H1 (cell line): ENCODE data around the gene FTL. TPM values are rescaled to one million over a fixed set of nuclear protein-coding genes. Genes with fewer than 3 reads are reported as not detected.

ENCODE experiments used
- CTCF ChIA-PET: fragments of 300-600 bp; sonication (Branson Sonifier 250); formaldehyde crosslinking; loops from one replicate; lab custom pipeline; 2021; ENCODE audit not compliant: partially characterized antibody; lab: Charles Lee
- POLR2A ChIA-PET: fragments of 300-600 bp; sonication (Branson Sonifier 250); formaldehyde crosslinking; loops from one replicate; lab custom pipeline; 2021; ENCODE audit warnings: inconsistent platforms; ENCODE audit not compliant: partially characterized antibody; lab: Charles Lee
- DNase-seq, 2 experiments: peaks; one replicate each; pipeline versions ENCODE4 v3.0.0 to v3.0.0-alpha.2; 2010 to 2022; ENCODE audit warnings: low spot score in 2 of 2, low read depth in 1 of 2, mixed read lengths in 1 of 2
- FAIRE-seq: peaks from 2 replicates; lab custom pipeline; 2011; peaks lifted over from hg19 to GRCh38; lab: Jason Lieb, UNC
- H2AFZ ChIP-seq: 2 replicates; pipeline ENCODE4 v1.8.1; 2012; ENCODE audit warnings: low read length, inconsistent platforms
- H2AK5ac ChIP-seq: 2 replicates; pipeline ENCODE4 v1.6.1; 2013; ENCODE audit warnings: low read depth, low read length
- H2BK120ac ChIP-seq: replicated peaks from 2 replicates; pipeline ENCODE3; 2013; ENCODE audit warnings: low read depth, low read length, inconsistent platforms
- H2BK12ac ChIP-seq: 2 replicates; pipeline ENCODE4 v1.6.1; 2013; ENCODE audit warnings: low read depth, low read length
- H2BK15ac ChIP-seq: 2 replicates; pipeline ENCODE4 v1.6.1; 2013; ENCODE audit warnings: low read length
- H2BK20ac ChIP-seq: 2 replicates; pipeline ENCODE4 v1.6.1; 2013; ENCODE audit warnings: low read length
- H2BK5ac ChIP-seq: 2 replicates; pipeline ENCODE4 v1.6.1; 2013; ENCODE audit warnings: low read depth, low read length
- H3K14ac ChIP-seq: 2 replicates; pipeline ENCODE4 v1.6.1; 2013; ENCODE audit warnings: inconsistent platforms; ENCODE audit not compliant: insufficient read length
- H3K18ac ChIP-seq: 2 replicates; pipeline ENCODE4 v1.6.1; 2013; ENCODE audit warnings: low read length; ENCODE audit errors: extremely low read depth
- H3K23ac ChIP-seq: 2 replicates; pipeline ENCODE4 v1.6.1; 2013; ENCODE audit warnings: inconsistent platforms; ENCODE audit not compliant: insufficient read length
- H3K23me2 ChIP-seq: 2 replicates; pipeline ENCODE4 v1.6.1; 2013; ENCODE audit warnings: low read depth, low read length
- H3K27ac ChIP-seq: 2 replicates; pipeline ENCODE4 v1.6.1; 2011; ENCODE audit warnings: low read depth, low read length, inconsistent platforms
- H3K27me3 ChIP-seq, 4 experiments: replicated peaks in 1 of 4; 1 replicate in 1 of 4; 2 replicates in 3 of 4; pipeline versions ENCODE4 v1.6.1 to v1.8.1; 2011 to 2013; ENCODE audit warnings: low read length in 3 of 4, mild to moderate bottlenecking in 3 of 4, inconsistent platforms in 2 of 4, mixed read lengths in 2 of 4, moderate library complexity in 1 of 4; ENCODE audit not compliant: control insufficient read depth in 3 of 4, insufficient read depth in 3 of 4; ENCODE audit errors: extremely low read depth in 1 of 4
- H3K36me3 ChIP-seq, 4 experiments: 2 replicates each; pipeline versions ENCODE4 v1.6.1 to v1.8.1; 2011 to 2013; ENCODE audit warnings: mild to moderate bottlenecking in 4 of 4, low read length in 3 of 4, moderate library complexity in 2 of 4, control low read depth in 1 of 4, inconsistent platforms in 1 of 4; ENCODE audit not compliant: insufficient read depth in 4 of 4, control insufficient read depth in 2 of 4
- H3K4ac ChIP-seq: replicated peaks from 2 replicates; pipeline ENCODE3; 2013; ENCODE audit warnings: low read length, low read depth, mixed read lengths, inconsistent platforms; ENCODE audit not compliant: insufficient read length
- H3K4me1 ChIP-seq, 4 experiments: replicated peaks in 1 of 4; 1 replicate in 1 of 4; 2 replicates in 3 of 4; pipeline versions ENCODE4 v1.6.1 to v1.8.1; 2011 to 2013; ENCODE audit warnings: low read length in 3 of 4, inconsistent platforms in 2 of 4, mixed read lengths in 1 of 4; ENCODE audit not compliant: insufficient read depth in 4 of 4, control insufficient read depth in 3 of 4
- H3K4me2 ChIP-seq, 2 experiments: 2 replicates each; pipeline versions ENCODE4 v1.6.1 to v1.8.1; 2011 to 2013; ENCODE audit warnings: low read depth in 2 of 2, low read length in 2 of 2, control low read depth in 1 of 2, inconsistent platforms in 1 of 2, mild to moderate bottlenecking in 1 of 2; ENCODE audit not compliant: insufficient read depth in 1 of 2
- H3K4me3 ChIP-seq, 4 experiments: fragments of 200-600, 300-600 bp in 1 of 4; sonication (generic), shearing (Covaris generic), sonication (Bioruptor Twin) in 1 of 4; 2 replicates each; pipeline versions ENCODE4 v1.5.1 to v1.8.1; 2011 to 2016; ENCODE audit warnings: low read length in 4 of 4, low read depth in 3 of 4, control low read depth in 2 of 4, inconsistent platforms in 2 of 4, mild to moderate bottlenecking in 2 of 4, mixed read lengths in 1 of 4, moderate library complexity in 1 of 4; ENCODE audit not compliant: insufficient read depth in 2 of 4; ENCODE audit errors: extremely low read depth in 1 of 4
- H3K56ac ChIP-seq: replicated peaks from 2 replicates; pipeline ENCODE3; 2013; ENCODE audit warnings: low read depth, mild to moderate bottlenecking, mixed read lengths, low read length, inconsistent platforms; ENCODE audit not compliant: insufficient read length
- H3K79me1 ChIP-seq: 2 replicates; pipeline ENCODE4 v1.6.1; 2013; ENCODE audit warnings: low read depth, low read length, control low read depth
- H3K79me2 ChIP-seq, 2 experiments: 2 replicates each; pipeline versions ENCODE4 v1.6.1 to v1.8.1; 2012 to 2013; ENCODE audit warnings: low read length in 2 of 2, mild to moderate bottlenecking in 2 of 2, inconsistent platforms in 1 of 2; ENCODE audit not compliant: insufficient read depth in 2 of 2, control insufficient read depth in 1 of 2
- H3K9ac ChIP-seq, 4 experiments: replicated peaks in 1 of 4; 1 replicate in 1 of 4; 2 replicates in 3 of 4; pipeline versions ENCODE4 v1.6.1 to v1.8.1; 2011 to 2013; ENCODE audit warnings: low read depth in 3 of 4, low read length in 3 of 4, control low read depth in 2 of 4, mild to moderate bottlenecking in 2 of 4, moderate library complexity in 2 of 4, inconsistent platforms in 1 of 4; ENCODE audit errors: extremely low read depth in 1 of 4
- H3K9me3 ChIP-seq, 2 experiments: 2 replicates each; pipeline versions ENCODE4 v1.6.1 to v1.8.1; 2012 to 2013; ENCODE audit warnings: mild to moderate bottlenecking in 2 of 2, moderate library complexity in 2 of 2, control low read depth in 1 of 2, inconsistent platforms in 1 of 2, low read depth in 1 of 2, low read length in 1 of 2, mixed read lengths in 1 of 2; ENCODE audit not compliant: insufficient read depth in 2 of 2
- H4K20me1 ChIP-seq, 2 experiments: replicated peaks in 1 of 2; 2 replicates each; pipeline versions ENCODE3 to v1.8.1; 2011 to 2013; ENCODE audit warnings: inconsistent platforms in 2 of 2, low read length in 2 of 2, mild to moderate bottlenecking in 1 of 2; ENCODE audit not compliant: insufficient read depth in 2 of 2, control insufficient read depth in 1 of 2
- H4K5ac ChIP-seq: 2 replicates; pipeline ENCODE4 v1.6.1; 2013; ENCODE audit warnings: low read length, low read depth, mixed read lengths, inconsistent platforms; ENCODE audit not compliant: insufficient read length
- H4K8ac ChIP-seq: 2 replicates; pipeline ENCODE4 v1.8.0; 2013; ENCODE audit warnings: mild to moderate bottlenecking, moderate library complexity, low read length, inconsistent platforms; ENCODE audit not compliant: insufficient read depth; ENCODE audit errors: extremely low read depth
- H4K91ac ChIP-seq: replicated peaks from 2 replicates; pipeline ENCODE3; 2013; ENCODE audit warnings: low read length, mixed read lengths, inconsistent platforms; ENCODE audit not compliant: insufficient read length
- FOSL1 ChIP-seq: IDR thresholded peaks from 2 replicates; pipeline ENCODE4 v1.6.1; 2011; ENCODE audit warnings: mild to moderate bottlenecking, low read depth, low read length, moderate library complexity; ENCODE audit not compliant: insufficient read depth
- PHF8 ChIP-seq: fragments of 200-600 bp; sonication (generic); conservative IDR thresholded peaks from 2 replicates; pipeline ENCODE4 v1.7.1; 2012; ENCODE audit warnings: low read depth, mild to moderate bottlenecking, inconsistent platforms, low read length, moderate library complexity
- POLR2A ChIP-seq, 2 experiments: IDR thresholded peaks; 1 replicate in 1 of 2; 2 replicates in 1 of 2; pipeline ENCODE4 v1.6.1; 2011; ENCODE audit warnings: low read depth in 2 of 2, low read length in 2 of 2, mild to moderate bottlenecking in 2 of 2; ENCODE audit errors: control extremely low read depth in 1 of 2
- WGBS, 2 experiments: shearing (Covaris generic) in 1 of 2; methylation state at CpG; one replicate each; pipeline versions ENCODE4 v1.1.6 to v1.1.7; 2013 to 2015; ENCODE audit warnings: low lambda C conversion rate in 2 of 2, mixed read lengths in 2 of 2, inconsistent platforms in 1 of 2, low coverage in 1 of 2, missing lambda C conversion rate in 1 of 2; ENCODE audit not compliant: insufficient replicate concordance in 2 of 2, insufficient coverage in 1 of 2, insufficient read length in 1 of 2; ENCODE audit errors: extremely low coverage in 1 of 2, missing lambda C conversion rate in 1 of 2; 5-methylcytosine and 5-hydroxymethylcytosine counted together
- polyA plus RNA-seq, 7 experiments: library from polyadenylated mRNA; depleted of rRNA in 3 of 7; stranded (reverse) in 5 of 7; unstranded in 2 of 7; fragments of >200 nt in 5 of 7; fragments of 200-250 nt in 2 of 7; gene quantifications; 1 replicate in 5 of 7; 2 replicates in 1 of 7; 4 replicates in 1 of 7; pipeline versions ENCODE4 v1.2.1 to v1.2.3, GENCODE V29; 2011 to 2013; ENCODE audit warnings: missing spikeins in 2 of 7, mixed read lengths in 2 of 7
- total RNA-seq: library from RNA; stranded (reverse); fragmentation: NEBNext Ultra II Directional; extraction: Animal tissue kit (Norgen Biotek cat#: 25700); gene quantifications from 2 replicates; pipeline ENCODE4 v1.2.1, GENCODE V29; 2021

The FTL gene
- total and polyA plus RNA-seq, 2 of the 8 experiments (the other 6 are each of a cell fraction or from before 2014, with no cell fraction given), result 1,751 to 2,427 TPM

GRCh38 chr19:48964205-48965039 is 687 bp upstream of the FTL start:
- no peak for FAIRE-seq

More at GRCh38 chr19:48964205-48965039, 687 bp upstream of the FTL start:
- peaks cover 17% of the 10 kb centered on the region; the same call in 1 of the 2 replicates for H3K23me2 ChIP-seq
- peak overlapping the region in 3 of 4 experiments; percentile 43 to 80 (median 60); a peak in 6 of 7 replicates for H3K9ac ChIP-seq
- H3K56ac ChIP-seq, result peak overlapping the region; percentile 92
- no peaks in the 10 kb centered on the region for H3K27me3 ChIP-seq
- peak overlapping the region; percentile 89; the same call in 1 of the 2 replicates for H4K8ac ChIP-seq
- no peak overlapping the region for H2BK20ac ChIP-seq
- H3K9me3 ChIP-seq, result no peaks in the 10 kb centered on the region
- WGBS, 2 experiments, result 23% methylated on average over 19 of the region's 19 CpGs; no CpG with 5 or more reads in 1 of the 2 experiments
- H3K4me2 ChIP-seq, result peak overlapping the region; percentile 67 to 99
- H3K18ac ChIP-seq, result peak overlapping the region; percentile 95
- peak overlapping the region; percentile 24 to 59 (median 36) for H3K4me3 ChIP-seq
- CTCF ChIA-PET, result interaction anchor here (0.6 to 1.9 kb wide), 8 partner anchors 9 to 1424 kb away, joined by 3 to 7 read pairs (median 4); partner anchors contain the start of gene RUVBL2
- H3K79me1 ChIP-seq, result peaks cover 5% of the 10 kb centered on the region
- H4K20me1 ChIP-seq, result peaks cover 3 to 19% of the 10 kb centered on the region in 2 experiments
- H3K36me3 ChIP-seq, result peaks cover 2 to 30% (median 12%) of the 10 kb centered on the region in 4 experiments; a peak in 5 of 8 replicates
- TF ChIP-seq FOSL1 (no peak), PHF8 (0 out of 2 replicates have a peak, but pooled peaks have one; percentile 10), POLR2A (IDR thresholded peaks at IDR 0.05; ENCODE audit: control extremely low read depth in 1 of 2, low read depth in 2 of 2, low read length in 2 of 2) (peak in 1 of 2 experiments; percentile 33; a peak in 1 of 3 replicates)
- TF ChIP-seq, all 59 proteins: peak for 2
- H3K14ac ChIP-seq, result no peak overlapping the region
- H3K79me2 ChIP-seq, result peaks cover 0 to 13% of the 10 kb centered on the region in 2 experiments; a peak in 2 of 4 replicates
- peak overlapping the region; percentile 97 for H3K4ac ChIP-seq
- peak overlapping the region; percentile 67 for H2BK120ac ChIP-seq
- POLR2A ChIA-PET, result interaction anchor here (0.6 to 5.4 kb wide), 52 partner anchors 9 to 542 kb away, joined by 3 to 56 read pairs (median 4); partner anchors contain the start of genes BAX, DHDH, GYS1 and NUCB1
- H4K5ac ChIP-seq, result peak overlapping the region; percentile 90
- peaks cover 4 to 17% (median 12%) of the 10 kb centered on the region in 4 experiments for H3K4me1 ChIP-seq
- H2BK12ac ChIP-seq, result peak overlapping the region; percentile 84
- peak overlapping the region; percentile 94 for H2BK5ac ChIP-seq
- peak in 1 of 2 experiments; percentile 78 for DNase-seq
- H3K23ac ChIP-seq, result no peak overlapping the region
- peak overlapping the region; percentile 96 for H4K91ac ChIP-seq
- peak overlapping the region; percentile 74; the same call in 1 of the 2 replicates for H2BK15ac ChIP-seq
- H2AFZ ChIP-seq, result no peak overlapping the region
- peak overlapping the region; percentile 76 for H3K27ac ChIP-seq
- peak overlapping the region; percentile 91 for H2AK5ac ChIP-seq
